Osteocyte (in vitro differentiated cells): Measurements from ENCODE around the gene ITGA6. TPM values are rescaled to one million over a fixed set of nuclear protein-coding genes. Genes with fewer than 3 reads are reported as not detected.

Source experiments
- DNase-seq: peaks from one replicate; pipeline ENCODE4 v3.0.0; 2021; ENCODE audit warnings: mixed read lengths; ENCODE audit not compliant: unreplicated experiment; ENCODE audit errors: extremely low spot score
- H3K27ac Mint-ChIP-seq: one replicate; pipeline ENCODE4 v1.8.0; 2021; ENCODE audit warnings: mild to moderate bottlenecking, mixed read lengths; ENCODE audit not compliant: unreplicated experiment
- H3K27me3 Mint-ChIP-seq: one replicate; pipeline ENCODE4 v1.8.0; 2021; ENCODE audit warnings: mixed read lengths; ENCODE audit not compliant: unreplicated experiment
- H3K36me3 Mint-ChIP-seq: one replicate; pipeline ENCODE4 v1.8.0; 2021; ENCODE audit warnings: mixed read lengths; ENCODE audit not compliant: unreplicated experiment
- H3K4me1 Mint-ChIP-seq: one replicate; pipeline ENCODE4 v1.8.0; 2021; ENCODE audit warnings: mixed read lengths; ENCODE audit not compliant: unreplicated experiment
- H3K4me3 Mint-ChIP-seq: one replicate; pipeline ENCODE4 v1.8.0; 2021; ENCODE audit warnings: mild to moderate bottlenecking, moderate library complexity, mixed read lengths; ENCODE audit not compliant: unreplicated experiment
- H3K9me3 Mint-ChIP-seq: one replicate; pipeline ENCODE4 v1.8.0; 2021; ENCODE audit warnings: mixed read lengths; ENCODE audit not compliant: unreplicated experiment
- CTCF ChIP-seq: fragments of 200-600 bp; sonication (generic); IDR thresholded peaks from 2 replicates; pipeline ENCODE4 v1.5.0; 2021; ENCODE audit warnings: antibody characterized with exemption, mild to moderate bottlenecking, moderate library complexity
- total RNA-seq: library from RNA; stranded (reverse); gene quantifications from 2 replicates; pipeline ENCODE4 v1.2.1, GENCODE V29; 2021

Gene ITGA6
- total RNA-seq, 1 donor from 2014 or later, result 4.2 TPM

GRCh38 chr2:172389685-172390339, 37.6 kb upstream of the ITGA6 start:
- no peak for DNase-seq
- Mint-ChIP-seq H3K36me3 (no peaks in the 10 kb centered on the region), H3K4me3 (no peak overlapping the region), H3K27ac (no peak overlapping the region), H3K9me3 (no peaks in the 10 kb centered on the region), H3K4me1 (peaks cover 2% of the 10 kb centered on the region), H3K27me3 (no peaks in the 10 kb centered on the region)
- TF ChIP-seq CTCF, result no peak

GRCh38 chr2:172394002-172394401, 33.4 kb upstream of the ITGA6 start:
- no peak for TF ChIP-seq CTCF
- H3K27ac Mint-ChIP-seq, result no peak overlapping the region
- H3K9me3 Mint-ChIP-seq, result no peaks in the 10 kb centered on the region
- no peaks in the 10 kb centered on the region for H3K27me3 Mint-ChIP-seq
- DNase-seq, result no peak
- no peaks in the 10 kb centered on the region for H3K36me3 Mint-ChIP-seq
- H3K4me1 Mint-ChIP-seq, result peaks cover 16% of the 10 kb centered on the region
- no peak overlapping the region for H3K4me3 Mint-ChIP-seq

- Mint-ChIP-seq H3K27ac (no peak overlapping the region), H3K27me3 (no peaks in the 10 kb centered on the region), H3K4me1 (peaks cover 16% of the 10 kb centered on the region), H3K4me3 (no peak overlapping the region), H3K36me3 (no peaks in the 10 kb centered on the region), H3K9me3 (no peaks in the 10 kb centered on the region)
- TF ChIP-seq CTCF, result no peak
- no peak for DNase-seq
These were observed 31.9 kb upstream of the ITGA6 start for GRCh38 chr2:172395503-172395902.

- H3K9me3 Mint-ChIP-seq, result no peaks in the 10 kb centered on the region
- no peak for TF ChIP-seq CTCF
- H3K27me3 Mint-ChIP-seq, result no peaks in the 10 kb centered on the region
- no peak overlapping the region for H3K4me3 Mint-ChIP-seq
- peaks cover 16% of the 10 kb centered on the region for H3K4me1 Mint-ChIP-seq
- H3K36me3 Mint-ChIP-seq, result no peaks in the 10 kb centered on the region
- no peak overlapping the region for H3K27ac Mint-ChIP-seq
- DNase-seq, result no peak
These were observed 30.1 kb upstream of the ITGA6 start for GRCh38 chr2:172397148-172397834.

- no peak for TF ChIP-seq CTCF
- Mint-ChIP-seq H3K9me3 (no peaks in the 10 kb centered on the region), H3K4me1 (peaks cover 16% of the 10 kb centered on the region), H3K36me3 (no peaks in the 10 kb centered on the region), H3K4me3 (no peak overlapping the region), H3K27ac (no peak overlapping the region), H3K27me3 (no peaks in the 10 kb centered on the region)
- DNase-seq, result no peak
These were observed 28.9 kb upstream of the ITGA6 start for GRCh38 chr2:172398440-172398839.
